ENCODE data around the gene AOPEP. TPM values are rescaled to one million over a fixed set of nuclear protein-coding genes. Genes with fewer than 3 reads are reported as not detected.
A peak's percentile ranks its signal among the peaks of the same experiment; 100 is the strongest.

The AOPEP gene
- total RNA-seq, 1 donor from 2014 or later, result 119 TPM

DNA sequence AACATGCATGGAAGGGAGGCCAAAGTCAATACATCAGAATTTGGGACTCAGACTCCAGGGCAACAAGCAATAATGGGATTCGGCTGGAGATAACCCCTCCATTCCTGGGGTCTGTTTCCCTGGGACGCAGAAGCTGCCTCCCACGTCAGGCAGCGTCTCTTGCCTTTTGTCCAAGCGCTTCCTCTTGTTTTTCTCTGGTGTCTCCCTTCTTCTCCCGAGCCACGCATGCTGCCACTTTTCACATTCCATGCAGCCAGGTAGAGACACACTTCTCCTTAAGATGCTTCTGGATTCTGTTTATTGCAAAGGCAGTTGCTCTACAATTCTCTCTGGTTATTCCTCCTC, 267.3 kb downstream of the AOPEP start:
- no peak for DNase-seq

DNA sequence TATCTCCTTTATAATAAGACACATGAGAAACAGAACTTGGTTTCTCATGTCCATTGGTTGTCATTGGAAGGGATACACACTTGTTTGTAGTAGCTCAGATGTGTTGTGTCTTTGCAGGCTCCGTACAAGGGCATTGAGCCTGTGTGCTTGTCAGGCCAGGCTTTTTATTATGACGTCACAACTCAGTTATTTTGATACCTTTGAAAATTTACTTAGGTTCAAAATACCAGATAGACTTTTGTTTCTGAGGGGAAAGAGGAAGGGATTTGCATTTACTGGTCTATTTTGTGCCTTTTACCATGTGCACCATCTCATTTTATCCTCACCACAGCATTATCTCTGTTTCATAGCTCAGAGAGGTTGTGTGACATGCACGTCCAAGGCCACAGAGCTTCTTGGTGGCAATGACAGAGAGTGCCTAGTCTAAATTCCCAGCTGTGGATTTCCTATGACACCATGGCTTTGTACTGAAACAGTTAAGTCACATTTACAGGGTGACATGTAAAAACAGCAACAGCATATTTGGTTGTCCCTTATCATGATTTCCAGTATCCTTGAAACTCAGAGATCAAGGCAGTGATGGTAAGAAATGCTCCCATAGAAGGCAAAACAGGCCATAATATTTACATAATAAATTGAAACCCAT, 268.7 kb downstream of the AOPEP start:
- no peak for DNase-seq

DNA sequence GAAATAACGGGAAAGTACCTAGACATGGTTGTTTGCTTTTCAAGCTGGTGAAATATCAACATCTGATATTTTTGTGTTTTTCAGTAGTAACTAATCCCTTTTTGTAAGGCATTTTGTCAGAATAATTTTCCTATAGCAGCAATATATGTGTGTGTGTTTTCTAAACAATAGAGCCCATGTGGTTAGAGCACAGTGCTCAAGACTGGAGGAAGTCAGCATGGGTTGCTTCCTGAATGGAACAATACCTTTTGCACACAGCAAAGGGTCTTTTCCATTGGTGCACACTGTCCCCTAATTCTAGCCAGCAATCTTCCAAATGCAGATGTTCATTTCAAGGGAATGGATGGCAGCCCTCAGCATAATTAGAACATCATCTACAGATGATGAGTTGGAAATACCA, 270.1 kb downstream of the AOPEP start:
- DNase-seq, result no peak

DNA sequence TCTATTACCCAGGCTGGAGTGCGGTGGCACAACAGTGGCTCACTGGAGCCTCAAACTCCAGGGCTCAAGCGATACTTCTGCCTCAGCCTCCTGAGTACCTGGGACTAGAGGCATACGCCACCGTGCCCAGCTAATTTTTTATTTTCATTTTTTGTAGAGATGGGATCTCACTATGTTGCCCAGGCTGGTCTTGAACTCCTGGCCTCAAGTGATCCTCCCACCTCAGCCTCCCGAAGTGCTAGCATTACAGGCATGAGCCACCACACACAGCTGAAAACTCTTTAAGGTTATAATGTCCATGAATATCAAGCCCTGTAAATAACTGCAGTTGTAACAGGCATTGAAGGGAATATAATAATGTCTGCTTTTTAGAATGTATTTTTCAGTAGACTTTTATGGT, 271.2 kb downstream of the AOPEP start:
- DNase-seq, result no peak

DNA sequence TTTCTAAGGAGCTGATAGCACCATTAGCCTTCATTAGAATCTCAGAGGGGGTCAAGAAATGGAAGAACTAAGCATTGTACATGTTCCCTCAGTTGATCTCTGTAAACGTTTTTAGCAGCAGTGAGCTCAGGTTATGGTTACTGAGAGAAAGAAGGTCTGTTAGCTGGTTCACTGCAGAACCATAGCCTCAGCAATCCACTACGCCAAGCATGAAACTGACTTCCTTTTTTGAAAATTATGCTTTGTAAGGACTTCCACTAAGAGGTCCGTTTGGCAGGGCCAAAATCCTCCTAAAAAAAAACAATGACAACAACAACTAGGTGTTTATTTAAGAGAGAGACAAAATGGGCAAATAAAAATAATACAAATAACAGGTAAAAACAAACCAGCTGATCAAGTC, 273.3 kb downstream of the AOPEP start:
- no peak for DNase-seq

DNA sequence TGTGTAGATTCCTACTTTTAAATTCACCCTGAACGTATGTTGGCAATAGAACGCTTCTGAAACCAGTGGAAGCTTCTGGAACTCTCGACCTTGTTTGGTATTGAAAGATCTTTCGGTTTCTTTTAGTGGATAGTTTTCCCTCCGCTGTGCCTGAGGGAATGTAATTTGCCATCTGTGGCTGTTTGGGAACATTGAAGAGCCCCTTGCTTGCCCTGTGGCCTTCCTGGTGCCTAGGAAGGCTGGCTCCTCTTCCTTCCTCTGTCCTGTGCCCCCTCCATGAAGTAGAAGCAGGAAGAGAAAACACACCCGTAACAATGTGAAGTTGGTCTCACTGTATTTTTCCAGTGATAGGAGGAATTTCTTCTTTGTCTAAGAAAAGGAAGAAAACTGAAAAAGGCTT, 274.3 kb downstream of the AOPEP start:
- no peak for DNase-seq

DNA sequence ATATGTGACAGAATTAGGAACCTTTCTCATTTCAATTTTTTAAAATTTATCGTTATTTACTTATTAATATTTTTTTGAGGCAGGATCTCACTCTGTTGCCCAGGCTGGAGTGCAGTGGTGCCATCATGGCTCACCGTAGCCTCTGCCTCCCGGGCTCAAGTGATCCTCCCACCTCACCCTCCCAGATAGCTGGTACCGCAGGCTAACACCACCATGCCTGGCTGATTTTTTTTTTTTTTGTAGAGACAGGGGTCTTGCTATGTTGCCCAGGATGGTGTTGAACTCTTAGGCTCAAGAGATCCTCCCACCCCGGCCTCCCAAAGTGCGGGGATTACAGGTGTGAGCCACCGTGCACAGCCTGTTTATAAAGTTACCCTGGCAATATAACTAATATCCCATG, 275.2 kb downstream of the AOPEP start:
- no peak for DNase-seq

DNA sequence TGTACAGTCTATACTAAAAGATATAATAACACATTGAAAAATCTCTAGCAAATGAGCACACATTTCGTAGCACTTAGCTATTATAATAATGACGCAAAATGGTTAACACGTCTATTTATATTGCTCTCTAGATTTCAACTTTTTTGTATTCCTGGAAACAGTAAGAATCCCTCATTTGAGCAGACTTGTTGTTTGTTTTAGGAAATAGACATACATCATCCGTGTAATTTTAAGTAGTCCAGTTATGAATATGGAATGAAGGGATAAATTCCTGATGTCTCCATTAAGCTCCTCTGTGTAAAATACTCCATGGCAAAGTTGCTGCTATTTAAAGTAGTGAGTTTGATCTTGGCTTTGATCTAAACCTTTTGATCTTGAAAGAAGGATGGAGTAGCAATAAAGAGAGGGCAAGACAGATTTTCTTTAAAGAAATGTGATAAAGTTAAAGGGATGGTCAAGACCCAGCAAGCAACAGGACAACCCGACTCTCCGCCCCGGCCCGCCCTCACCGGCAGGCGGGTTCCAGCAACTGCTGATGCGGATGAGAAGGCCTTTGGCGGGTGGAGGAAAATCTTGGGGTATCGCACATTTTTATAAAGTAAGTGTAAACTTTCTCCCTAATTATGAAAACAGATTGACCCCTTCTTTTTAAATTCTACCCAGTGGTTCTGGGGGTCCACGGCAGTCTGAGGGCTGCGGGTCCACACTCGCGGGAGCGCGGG, 277.4 kb downstream of the AOPEP start:
- peak; percentile 40 for DNase-seq

DNA sequence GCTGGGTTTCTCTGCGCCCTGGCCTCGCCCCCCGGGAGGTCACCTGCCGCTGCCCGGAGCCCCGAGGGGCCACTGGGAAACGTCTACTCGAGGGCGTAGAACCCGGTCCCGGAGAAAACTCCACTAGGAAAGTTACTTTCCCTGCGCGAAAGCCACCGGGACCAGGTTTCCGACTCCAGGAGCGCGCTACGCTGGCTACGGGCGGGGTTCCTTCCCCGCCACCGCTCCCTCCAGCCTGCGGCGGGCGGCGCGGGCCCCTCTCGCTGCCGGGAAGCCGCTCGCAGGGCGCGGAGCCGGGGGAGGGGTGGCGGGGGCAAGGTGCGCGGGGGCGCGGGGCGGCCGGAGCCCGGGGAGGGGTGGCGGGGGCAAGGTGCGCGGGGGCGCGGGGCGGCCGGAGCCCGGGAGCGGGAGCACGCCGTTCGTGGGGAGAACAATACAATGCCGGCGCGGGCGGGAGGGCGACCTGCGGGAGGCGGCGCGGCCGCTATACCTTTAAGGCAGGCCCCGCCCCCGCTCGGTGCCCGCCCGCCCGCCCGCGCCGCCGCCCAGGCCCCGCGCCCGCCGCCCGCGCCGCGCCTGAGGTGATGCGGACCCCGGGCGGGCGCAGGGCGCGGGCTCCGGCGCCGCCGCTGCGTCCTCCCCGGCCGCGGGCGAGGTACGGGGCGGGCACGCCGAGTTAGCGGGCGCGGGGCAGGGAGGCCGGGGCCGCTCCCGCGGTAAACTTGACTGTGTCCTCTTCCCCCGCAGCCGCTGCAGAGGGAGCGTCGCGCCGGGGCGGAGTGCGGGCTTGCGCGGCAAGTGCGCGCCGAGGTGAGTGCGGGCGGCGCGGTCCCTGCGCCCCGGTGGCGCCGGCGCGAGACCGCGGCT, 278.1 kb downstream of the AOPEP start:
- no peak for DNase-seq

DNA sequence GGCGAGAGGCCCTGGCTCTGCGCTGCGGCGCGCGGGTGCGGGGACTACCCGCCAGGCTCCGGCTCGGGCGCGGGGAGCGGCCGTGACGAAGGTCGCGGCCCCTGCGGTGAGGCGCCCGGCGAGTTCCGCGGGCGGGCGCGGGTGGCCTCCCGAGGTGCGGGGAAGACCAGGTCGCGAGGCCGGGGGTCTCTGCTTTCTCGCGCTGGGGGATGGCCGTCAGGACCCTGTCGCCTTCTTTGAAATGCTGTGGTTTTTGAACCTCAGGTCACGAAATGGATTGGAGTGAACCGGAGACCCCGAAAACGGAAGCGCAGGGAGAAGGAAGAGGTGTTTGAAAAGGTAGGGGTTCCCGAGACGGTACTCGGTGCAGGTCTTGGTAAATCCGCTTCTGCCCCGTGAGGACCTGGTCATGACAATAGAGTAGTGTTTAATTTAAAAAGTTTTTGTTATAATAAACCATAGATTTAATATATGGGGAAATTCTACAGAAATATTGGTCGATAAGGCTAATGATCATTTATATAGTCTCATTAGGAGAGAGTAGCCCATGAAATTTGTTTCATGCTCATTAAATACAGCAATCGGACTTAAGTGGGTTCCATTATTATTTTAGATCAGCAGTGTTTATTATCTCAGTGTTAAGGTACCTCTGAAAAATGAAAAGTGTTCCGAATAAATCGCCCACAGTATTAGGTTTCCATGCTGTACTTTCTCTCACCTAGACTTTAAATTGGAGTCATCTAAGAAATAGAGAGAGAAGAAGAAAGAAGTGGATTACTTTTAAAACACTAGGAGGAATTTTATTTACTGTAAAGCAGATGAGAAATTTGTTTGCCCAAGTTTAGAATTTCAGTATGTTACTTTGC, 279.0 kb downstream of the AOPEP start:
- no peak for DNase-seq

DNA sequence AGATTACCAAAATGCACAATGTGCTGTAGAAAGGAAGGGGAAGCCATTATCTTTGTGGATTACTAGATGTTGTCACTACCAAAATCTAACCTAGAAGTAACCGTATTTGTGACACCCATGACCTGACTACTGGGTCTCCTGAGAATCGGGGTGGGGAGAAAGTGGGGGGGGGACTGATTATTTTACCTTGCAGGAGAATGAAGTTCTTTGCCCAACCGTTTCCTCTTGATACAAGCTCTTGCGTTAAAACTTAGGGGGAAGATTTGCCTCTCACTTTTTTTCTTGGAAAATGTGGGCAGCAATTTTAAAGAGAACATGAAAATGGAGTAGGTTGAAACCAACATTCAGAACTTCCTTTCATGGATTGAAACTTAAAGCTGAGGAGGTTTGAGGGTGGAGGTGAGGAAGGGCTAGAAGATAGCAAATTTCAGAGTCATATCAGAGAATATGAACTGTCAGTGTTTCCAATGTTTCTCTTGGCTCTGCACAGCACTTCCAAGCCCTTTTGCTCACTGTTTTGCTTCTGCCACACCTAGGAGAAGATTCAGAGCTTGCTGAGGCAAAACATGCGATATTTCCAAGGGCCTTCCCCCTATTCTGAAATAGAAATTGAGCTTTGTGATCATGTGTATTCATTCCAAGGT, 280.8 kb downstream of the AOPEP start:
- DNase-seq, result peak; percentile 8

DNA sequence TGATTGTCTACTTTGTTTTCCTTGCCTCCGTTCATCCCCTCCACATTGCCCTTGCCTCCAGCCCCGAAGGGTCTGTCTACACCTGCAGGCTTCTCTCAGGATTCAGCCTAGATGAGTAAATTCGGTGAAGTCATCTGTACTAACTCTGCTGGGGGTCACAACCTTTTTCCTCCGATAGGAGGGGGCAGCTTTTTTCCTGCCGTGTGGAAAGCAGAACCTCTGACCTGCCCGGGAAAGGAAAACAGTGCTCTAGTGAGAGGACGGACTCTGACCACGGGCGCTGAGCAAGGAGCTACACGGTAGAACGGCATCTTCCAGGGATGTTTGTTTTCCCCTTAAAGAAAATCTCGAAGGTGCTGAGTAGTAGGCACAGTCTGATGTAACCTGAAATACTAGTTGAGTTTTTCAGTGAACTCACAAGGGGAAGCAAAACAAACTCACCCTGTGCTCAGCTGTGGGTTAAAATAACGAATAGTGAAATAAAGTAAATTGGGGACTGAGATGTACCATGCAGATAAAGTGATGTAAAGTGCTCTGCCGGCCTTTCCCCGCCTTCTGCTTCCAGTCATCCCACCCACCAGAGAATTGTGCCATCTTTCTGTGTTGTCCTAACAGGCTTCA, 281.8 kb downstream of the AOPEP start:
- DNase-seq, result no peak

DNA sequence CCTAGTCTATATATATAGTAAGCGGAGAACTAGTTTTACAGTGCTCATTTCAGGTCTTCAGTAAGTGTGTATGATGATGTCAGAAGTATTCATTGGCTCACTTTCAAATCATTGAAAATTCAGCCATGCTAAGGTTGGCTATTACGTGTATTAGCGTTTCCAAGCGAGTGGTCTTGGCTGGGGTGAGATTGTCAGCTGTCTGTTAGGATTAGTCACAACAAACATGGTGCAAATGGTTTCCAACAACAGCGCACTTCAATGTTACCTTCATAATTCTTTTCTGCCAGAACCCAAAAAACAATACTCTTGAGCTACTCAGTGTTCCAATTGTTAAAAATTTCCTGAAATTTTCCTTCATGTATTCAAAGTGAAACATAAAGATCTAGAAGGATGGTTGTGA, 283.0 kb downstream of the AOPEP start:
- no peak for DNase-seq

DNA sequence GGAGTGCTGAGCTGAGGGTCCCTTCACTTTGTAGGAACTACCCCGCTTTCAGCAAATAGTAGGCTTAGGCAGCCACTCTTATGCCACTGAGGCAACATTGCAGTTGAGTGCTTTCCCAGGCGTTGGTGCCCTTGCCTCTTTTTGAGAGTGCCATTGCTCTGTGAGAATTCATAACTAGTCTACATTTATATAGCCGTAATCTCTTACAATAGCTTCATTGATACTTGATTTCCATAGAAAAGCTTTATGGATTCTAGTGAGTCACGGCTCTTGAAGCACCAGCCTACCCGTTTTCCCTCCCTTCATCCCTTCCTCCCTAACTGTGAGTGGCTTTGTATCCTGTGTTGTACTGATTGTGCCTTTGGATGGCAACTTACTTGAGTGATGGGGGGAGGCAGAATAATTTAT, 283.9 kb downstream of the AOPEP start:
- DNase-seq, result no peak

DNA sequence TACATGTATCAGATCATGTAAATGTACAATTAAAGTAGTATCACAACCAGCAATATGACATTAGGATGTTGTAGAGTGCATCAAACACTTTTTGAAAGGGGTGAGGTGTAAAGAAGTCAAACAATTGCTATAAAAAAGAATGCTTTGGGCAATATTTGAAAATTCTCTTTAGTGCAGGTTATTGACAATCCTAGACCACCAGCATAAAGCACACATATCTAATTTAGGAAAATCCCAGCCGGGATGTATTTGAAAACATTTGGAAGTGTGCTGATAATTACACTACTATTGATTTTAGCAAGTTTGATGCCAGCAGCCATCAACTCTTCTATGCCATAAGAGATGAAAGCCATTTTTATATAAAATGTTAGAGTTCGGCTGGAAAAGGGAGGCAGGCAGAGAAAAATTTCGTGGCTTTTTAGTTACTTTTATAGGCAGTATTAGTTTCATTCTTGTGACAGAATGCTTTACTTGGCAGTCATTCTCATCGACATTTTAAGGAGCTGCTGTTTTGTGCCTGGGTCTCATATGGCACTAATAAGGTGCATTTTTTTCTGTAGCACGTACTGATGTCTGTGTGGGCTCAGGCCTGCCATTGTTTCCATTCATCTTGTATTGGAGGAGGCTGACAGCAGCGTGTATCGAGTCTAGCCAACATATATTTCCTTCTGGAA, 285.7 kb downstream of the AOPEP start:
- peak; percentile 16 for DNase-seq

DNA sequence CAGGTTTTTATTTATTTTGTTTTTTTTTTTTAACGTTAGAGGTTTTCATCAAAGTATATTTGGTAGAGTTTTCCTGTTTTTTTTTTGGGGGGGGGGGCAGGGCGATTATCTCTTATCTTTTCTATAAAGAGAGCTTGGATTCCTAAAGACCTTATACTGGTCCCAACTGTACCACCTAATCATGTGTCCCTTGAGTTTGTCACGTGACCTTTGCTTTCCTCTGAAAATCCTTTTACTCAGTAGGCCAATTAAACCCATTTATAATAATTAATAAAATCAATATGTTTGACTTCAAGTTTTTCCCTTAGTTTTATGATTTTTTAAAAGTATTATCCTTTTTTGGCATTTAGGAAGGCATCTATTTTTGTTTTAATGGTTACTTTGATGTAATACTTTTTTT, 286.4 kb downstream of the AOPEP start:
- no peak for DNase-seq

DNA sequence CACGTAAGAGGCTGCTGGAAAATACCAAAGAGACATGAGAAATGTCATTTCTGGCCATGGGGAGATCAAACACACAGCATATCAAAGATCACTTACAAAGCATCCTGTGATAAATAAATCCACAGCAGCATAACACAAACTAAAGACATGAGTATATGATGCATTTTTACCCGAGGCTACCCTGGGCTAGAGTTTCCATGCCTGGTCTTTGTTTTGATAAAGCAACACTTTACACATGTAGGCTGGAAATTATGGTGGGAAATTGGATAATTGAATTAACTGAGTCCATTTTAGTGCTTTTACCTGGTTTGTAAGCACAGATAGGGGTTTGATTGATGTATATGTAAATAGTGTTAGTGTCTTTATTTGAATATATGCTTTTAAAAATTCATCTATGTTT, 288.4 kb downstream of the AOPEP start:
- DNase-seq, result no peak

DNA sequence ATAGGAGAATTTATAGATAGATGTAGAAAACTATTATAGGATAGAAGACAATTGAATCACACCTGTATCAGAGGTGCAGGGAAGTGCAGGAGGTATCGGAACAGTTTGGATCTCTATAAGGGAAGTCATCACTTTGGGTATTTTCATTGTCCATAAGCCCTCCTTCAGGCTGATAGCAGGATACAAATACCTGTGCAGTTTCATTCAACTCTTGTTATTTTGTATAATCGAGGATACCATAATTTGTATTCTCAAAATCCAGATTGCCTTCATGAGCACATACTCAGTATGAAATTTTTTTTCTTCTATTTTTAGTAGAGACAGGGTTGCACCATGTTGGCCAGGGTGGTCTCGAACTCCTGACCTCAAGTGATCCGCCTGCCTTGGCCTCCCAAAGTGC, 289.1 kb downstream of the AOPEP start:
- no peak for DNase-seq

DNA sequence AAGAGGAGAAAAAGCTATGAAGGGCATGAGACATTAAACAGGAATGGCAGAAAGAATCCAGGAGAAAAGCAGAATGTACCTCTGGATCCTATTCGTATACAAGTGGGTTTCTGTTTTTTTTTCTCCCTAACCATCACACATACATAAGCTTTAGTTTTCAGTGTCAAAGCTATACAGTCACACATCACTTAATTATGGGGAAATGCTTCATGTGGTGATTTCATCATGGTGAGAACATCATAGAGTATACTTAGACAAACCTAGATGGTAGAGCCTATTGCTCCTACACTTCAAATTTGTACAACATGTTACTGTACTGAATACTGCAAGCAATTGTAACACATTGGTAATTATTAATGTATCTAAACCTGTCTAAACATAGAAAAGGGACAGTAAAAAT, 290.6 kb downstream of the AOPEP start:
- no peak for DNase-seq

DNA sequence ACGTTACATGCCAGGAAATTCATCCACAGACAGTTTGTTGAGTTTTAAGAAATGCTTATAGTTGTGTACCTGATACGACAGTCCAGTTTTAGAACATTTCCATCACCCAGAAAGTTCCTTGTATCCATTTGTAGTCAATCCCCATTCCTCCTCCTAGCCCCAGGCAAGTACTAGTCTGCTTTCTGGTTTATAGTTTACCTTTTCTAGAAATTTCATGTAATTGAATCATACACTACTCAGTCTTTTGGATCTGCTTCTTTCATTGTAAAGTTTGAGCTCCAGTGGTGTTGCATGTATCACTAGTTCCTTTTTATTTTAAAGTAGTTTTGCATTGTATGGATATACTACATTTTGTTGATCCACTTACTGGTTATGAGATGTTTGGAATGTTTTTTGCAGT, 291.2 kb downstream of the AOPEP start:
- no peak for DNase-seq
